K562 (cell line): ENCODE results near the gene NRP1. TPM values are rescaled to one million over a fixed set of nuclear protein-coding genes. Genes with fewer than 3 reads are reported as not detected.

Experiments used
- CTCF ChIP-seq, 3 experiments: IDR thresholded peaks in 2 of 3; conservative IDR thresholded peaks in 1 of 3; 2 replicates each; pipeline ENCODE4 v1.5.1; 2011 to 2012; ENCODE audit warnings: low read length in 3 of 3, mild to moderate bottlenecking in 3 of 3, control low read depth in 2 of 3, improper control_type of control experiment in 1 of 3, inconsistent platforms in 1 of 3, low read depth in 1 of 3, mixed read lengths in 1 of 3, moderate library complexity in 1 of 3; ENCODE audit not compliant: insufficient read depth in 2 of 3
- REST ChIP-seq, 2 experiments: fragments of 450-650 bp; formaldehyde crosslinking in 1 of 2; IDR thresholded peaks; 2 replicates each; pipeline versions ENCODE4 v1.4.0 to v1.6.1; 2014 to 2020; ENCODE audit warnings: mild to moderate bottlenecking in 2 of 2, borderline replicate concordance in 1 of 2, low read depth in 1 of 2
- SMC3 ChIP-seq: conservative IDR thresholded peaks from 2 replicates; pipeline ENCODE4 v1.6.1; 2011; ENCODE audit warnings: low read depth, low read length, improper control_type of control experiment; ENCODE audit not compliant: insufficient read depth
- SPI1 ChIP-seq: IDR thresholded peaks from 2 replicates; pipeline ENCODE4 v1.6.1; 2011; ENCODE audit warnings: low read depth, low read length, control low read depth, borderline replicate concordance
- ZNF740 ChIP-seq, 3 experiments: fragments of 200-800 bp in 1 of 3; sonication (Bioruptor generic) in 1 of 3; sonication (generic) in 1 of 3; formaldehyde crosslinking in 1 of 3; IDR thresholded peaks; 2 replicates each; pipeline versions ENCODE4 v1.6.1 to v1.8.0; 2016 to 2022; ENCODE audit warnings: mild to moderate bottlenecking in 2 of 3, missing compliant biosample characterization in 2 of 3, missing genetic modification characterization in 2 of 3, missing genetic modification reagents in 1 of 3
- polyA plus RNA-seq, 8 experiments: library from polyadenylated mRNA; depleted of rRNA in 4 of 8; stranded (reverse) in 5 of 8; unstranded in 3 of 8; fragments of >200 nt; fragmentation: Nextera tagmentation in 2 of 8; fragmentation: Illumina TruSeq in 1 of 8; extraction: Ambion mirVana in 2 of 8; extraction: Trizol in 1 of 8; gene quantifications; 2 replicates each; pipeline versions ENCODE4 v1.2.1 to v1.2.3, GENCODE V29; 2011 to 2014; ENCODE audit warnings: inconsistent platforms in 1 of 8, missing spikeins in 1 of 8
- total RNA-seq, 7 experiments: library from RNA; depleted of rRNA in 6 of 7; stranded (reverse); fragments of >200 nt in 6 of 7; fragmentation: Illumina TruSeq in 2 of 7; extraction: Trizol in 2 of 7; gene quantifications; 2 replicates each; pipeline versions ENCODE4 v1.2.1 to v1.2.3, GENCODE V29; 2011 to 2021; ENCODE audit warnings: low replicate concordance in 1 of 7

Gene NRP1
- total and polyA plus RNA-seq, 9 of the 15 experiments (the other 6 are each of a cell fraction or from before 2014, with no cell fraction given), result 0.01 to 0.38 (median 0.04) TPM; not detected in 5

GRCh38 chr10:33330543-33331378 lies 3.7 kb downstream of the NRP1 start (continued):
- TF ChIP-seq REST (IDR thresholded peaks at IDR 0.05; ENCODE audit: borderline replicate concordance) (peak; percentile 59; the same call in 1 of the 2 replicates), REST (CRISPR knock-in tag; IDR thresholded peaks at IDR 0.05; ENCODE audit: low read depth) (no peak), CTCF (IDR thresholded peaks at IDR 0.05 in 2 of 3, conservative IDR thresholded peaks at IDR 0.05 in 1 of 3; ENCODE audit: insufficient read depth in 2 of 3, low read depth in 1 of 3, low read length in 3 of 3) (peak; percentile 65 to 85 (median 83)), SMC3 (peak; percentile 66), SPI1 (peak; percentile 76), ZNF740 (CRISPR knock-in tag; IDR thresholded peaks at IDR 0.05) (peak; percentile 49; the same call in 1 of the 2 replicates), ZNF740 (tag; IDR thresholded peaks at IDR 0.05) (peak in 1 of 2 experiments; percentile 36; a peak in 1 of 4 replicates)
